Renal pelvis (tissue), 4 donors: ENCODE data around the gene RNF166. TPM values are rescaled to one million over a fixed set of nuclear protein-coding genes. Genes with fewer than 3 reads are reported as not detected.

Source experiments
- DNase-seq: peaks from one replicate; pipeline ENCODE4 v3.0.0-alpha.2; 2013
- polyA plus RNA-seq, 3 donors: library from polyadenylated mRNA; unstranded; fragments of 120-200 nt; gene quantifications; one replicate each; pipeline ENCODE4 v1.2.1, GENCODE V29; 2013; ENCODE audit not compliant: insufficient read length in 3 of 3

RNF166 gene
- polyA plus RNA-seq, 3 donors: 20.5 to 22.2 (median 20.7) TPM

GRCh38 chr16:88694221-88695087 is 11.8 kb downstream of the RNF166 start:
- DNase-seq: no peak

GRCh38 chr16:88693420-88694177 is 12.6 kb downstream of the RNF166 start:
- no peak for DNase-seq

GRCh38 chr16:88692861-88693260 is 13.3 kb downstream of the RNF166 start:
- DNase-seq: no peak

GRCh38 chr16:88691924-88692560 is 14.2 kb downstream of the RNF166 start:
- no peak for DNase-seq

GRCh38 chr16:88691129-88691813 is 14.9 kb downstream of the RNF166 start:
- DNase-seq: no peak

GRCh38 chr16:88690341-88691128 is 15.7 kb downstream of the RNF166 start:
- DNase-seq: no peak

- DNase-seq: no peak
Measured at GRCh38 chr16:88688013-88688778, 18.0 kb downstream of the RNF166 start.

GRCh38 chr16:88687676-88688012 is 18.6 kb downstream of the RNF166 start:
- DNase-seq: no peak

- no peak for DNase-seq
Measured at GRCh38 chr16:88687254-88687576, 19.0 kb downstream of the RNF166 start.

GRCh38 chr16:88686439-88687253 is 19.6 kb downstream of the RNF166 start, which contains the start of gene SNAI3:
TSS of gene SNAI3 (minus strand) at chr16:88686507. CDS start at chr16:88686406, 101 bp downstream.
- peak; percentile 78 for DNase-seq

GRCh38 chr16:88686062-88686438 is 20.2 kb downstream of the RNF166 start:
- no peak for DNase-seq

GRCh38 chr16:88685156-88686061 is 20.8 kb downstream of the RNF166 start:
- no peak for DNase-seq

GRCh38 chr16:88684569-88685155 is 21.5 kb downstream of the RNF166 start:
- DNase-seq: no peak

- DNase-seq: no peak
Measured at GRCh38 chr16:88681709-88682451, 24.3 kb downstream of the RNF166 start.

- no peak for DNase-seq
Measured at GRCh38 chr16:88681084-88681680, 25.0 kb downstream of the RNF166 start.

- no peak for DNase-seq
Measured at GRCh38 chr16:88680554-88681083, 25.6 kb downstream of the RNF166 start.
